GM23248 (cell line): ENCODE measurements around the gene MYO1H. TPM values are rescaled to one million over a fixed set of nuclear protein-coding genes. Genes with fewer than 3 reads are reported as not detected.
A peak's percentile ranks its signal among the peaks of the same experiment; 100 is the strongest.

Experiments
- DNase-seq: peaks from one replicate; pipeline ENCODE4 v3.0.0-alpha.2; 2015
- H2AFZ ChIP-seq: fragments of 200-600 bp; sonication (generic); 2 replicates; pipeline ENCODE4 v1.6.1; 2016; ENCODE audit warnings: antibody characterized with exemption
- H3F3A ChIP-seq: fragments of 200-600 bp; sonication (generic); 2 replicates; pipeline ENCODE4 v1.6.1; 2016; ENCODE audit warnings: mild to moderate bottlenecking, antibody characterized with exemption, mixed run types; ENCODE audit not compliant: insufficient read depth
- H3K27ac ChIP-seq: fragments of 200-600 bp; sonication (generic); 2 replicates; pipeline ENCODE4 v1.5.1; 2016; ENCODE audit warnings: mild to moderate bottlenecking
- H3K27me3 ChIP-seq: fragments of 200-600 bp; sonication (generic); replicated peaks from 2 replicates; pipeline ENCODE4 v1.6.1; 2016; ENCODE audit warnings: mild to moderate bottlenecking; ENCODE audit not compliant: insufficient read depth
- H3K36me3 ChIP-seq: fragments of 200-600 bp; sonication (generic); 2 replicates; pipeline ENCODE4 v1.6.1; 2016; ENCODE audit warnings: low read depth, mild to moderate bottlenecking
- H3K4me1 ChIP-seq: fragments of 200-600 bp; sonication (generic); 2 replicates; pipeline ENCODE4 v1.6.1; 2016; ENCODE audit warnings: mild to moderate bottlenecking; ENCODE audit not compliant: insufficient read depth
- H3K4me2 ChIP-seq: fragments of 200-600 bp; sonication (generic); one replicate; pipeline ENCODE4 v1.6.1; 2016; ENCODE audit warnings: mild to moderate bottlenecking; ENCODE audit not compliant: unreplicated experiment
- H3K4me3 ChIP-seq: fragments of 200-600 bp; sonication (generic); 2 replicates; pipeline ENCODE4 v1.5.1; 2016; ENCODE audit warnings: mild to moderate bottlenecking
- H3K79me2 ChIP-seq: fragments of 200-600 bp; sonication (generic); 2 replicates; pipeline ENCODE4 v1.6.1; 2016; ENCODE audit warnings: mild to moderate bottlenecking; ENCODE audit not compliant: insufficient read depth
- H3K9ac ChIP-seq: fragments of 200-600 bp; sonication (generic); 2 replicates; pipeline ENCODE4 v1.6.1; 2016; ENCODE audit warnings: mild to moderate bottlenecking
- H3K9me2 ChIP-seq: fragments of 200-600 bp; sonication (generic); 2 replicates; pipeline ENCODE4 v1.6.1; 2016; ENCODE audit warnings: mixed run types, mild to moderate bottlenecking, moderate library complexity; ENCODE audit not compliant: insufficient read depth
- H3K9me3 ChIP-seq: fragments of 200-600 bp; sonication (generic); one replicate; pipeline ENCODE4 v1.6.1; 2017; ENCODE audit warnings: low read depth
- H4K20me1 ChIP-seq: fragments of 200-600 bp; sonication (generic); 2 replicates; pipeline ENCODE4 v1.6.0; 2016; ENCODE audit not compliant: insufficient read depth
- EZH2 ChIP-seq: fragments of 200-600 bp; sonication (generic); IDR thresholded peaks from 2 replicates; pipeline ENCODE4 v1.6.1; 2018; ENCODE audit warnings: antibody characterized with exemption, mild to moderate bottlenecking; ENCODE audit not compliant: insufficient read depth, poor library complexity, severe bottlenecking
- EZH2phosphoT487 ChIP-seq: fragments of 200-600 bp; sonication (generic); IDR thresholded peaks from 2 replicates; pipeline ENCODE4 v1.6.1; 2018; ENCODE audit warnings: antibody characterized with exemption, moderate library complexity, mild to moderate bottlenecking, low read depth; ENCODE audit not compliant: insufficient read depth
- WGBS, 2 experiments: methylation state at CpG; one replicate each; pipeline ENCODE4 v1.1.6; 2015 to 2017; ENCODE audit warnings: low lambda C conversion rate in 2 of 2, low coverage in 1 of 2; ENCODE audit errors: missing lambda C conversion rate in 2 of 2; 5-methylcytosine and 5-hydroxymethylcytosine counted together
- in situ Hi-C: fragments of 300-500 bp; cut with MboI; formaldehyde crosslinking; loops from 2 replicates; pipeline ENCODE4 v1.15.0; 2020
- polyA plus RNA-seq: library from polyadenylated mRNA; unstranded; fragments of >200 nt; fragmentation: Nextera tagmentation; extraction: Ambion mirVana; gene quantifications from 2 replicates; pipeline ENCODE4 v1.2.1, GENCODE V29; 2016
- total RNA-seq: library from RNA; depleted of rRNA; stranded (reverse); fragments of >200 nt; shearing (Covaris generic); gene quantifications from 2 replicates; pipeline ENCODE4 v1.2.3, GENCODE V29; 2014

Gene MYO1H
- total and polyA plus RNA-seq, 2 experiments from 2014 or later: not detected

DNA sequence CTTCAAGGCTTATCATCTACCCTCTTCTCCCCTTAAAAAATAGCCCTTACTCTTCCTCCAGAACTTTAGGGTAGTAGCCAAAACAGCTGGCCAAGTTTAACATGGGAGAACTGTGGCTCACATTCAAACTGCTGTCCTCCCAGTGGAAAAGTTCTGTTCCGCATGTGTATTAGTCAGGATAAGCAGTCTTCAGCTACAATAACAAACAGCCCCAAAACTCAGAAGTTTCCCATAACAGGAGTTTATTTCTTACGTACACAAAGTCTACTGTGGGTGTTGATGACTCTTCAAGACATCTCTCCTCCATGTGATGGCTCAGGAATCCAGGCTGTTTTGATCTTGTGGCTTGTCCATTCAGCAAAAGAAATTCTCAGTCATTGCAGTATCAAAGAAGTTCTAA, 35.5 kb downstream of the MYO1H start:
- no peaks in the 10 kb centered on the region for H3K9me3 ChIP-seq
- H3K4me2 ChIP-seq: no peak overlapping the region
- no peak overlapping the region for H3K27ac ChIP-seq
- no peaks in the 10 kb centered on the region for H3K79me2 ChIP-seq
- in situ Hi-C loops: loop anchor here (10.0 kb wide), 2 partner anchors 118 to 268 kb away; partner anchors contain the start of gene ACACB
- 0 out of 2 replicates have a peak, but pooled peaks cover 12% of the 10 kb centered on the region for H3K27me3 ChIP-seq
- 70 to 80% methylated on average over 2 of the region's 2 CpGs for WGBS, 2 experiments
- H3K9me2 ChIP-seq: no peaks in the 10 kb centered on the region
- H3K4me1 ChIP-seq: no peaks in the 10 kb centered on the region
- H3K9ac ChIP-seq: no peak overlapping the region
- H3K4me3 ChIP-seq: no peak overlapping the region
- no peaks in the 10 kb centered on the region for H3K36me3 ChIP-seq
- no peak for TF ChIP-seq EZH2phosphoT487
- no peak for TF ChIP-seq EZH2
- no peaks in the 10 kb centered on the region for H4K20me1 ChIP-seq
- H3F3A ChIP-seq: no peaks in the 10 kb centered on the region
- no peak for DNase-seq
- no peak overlapping the region for H2AFZ ChIP-seq

DNA sequence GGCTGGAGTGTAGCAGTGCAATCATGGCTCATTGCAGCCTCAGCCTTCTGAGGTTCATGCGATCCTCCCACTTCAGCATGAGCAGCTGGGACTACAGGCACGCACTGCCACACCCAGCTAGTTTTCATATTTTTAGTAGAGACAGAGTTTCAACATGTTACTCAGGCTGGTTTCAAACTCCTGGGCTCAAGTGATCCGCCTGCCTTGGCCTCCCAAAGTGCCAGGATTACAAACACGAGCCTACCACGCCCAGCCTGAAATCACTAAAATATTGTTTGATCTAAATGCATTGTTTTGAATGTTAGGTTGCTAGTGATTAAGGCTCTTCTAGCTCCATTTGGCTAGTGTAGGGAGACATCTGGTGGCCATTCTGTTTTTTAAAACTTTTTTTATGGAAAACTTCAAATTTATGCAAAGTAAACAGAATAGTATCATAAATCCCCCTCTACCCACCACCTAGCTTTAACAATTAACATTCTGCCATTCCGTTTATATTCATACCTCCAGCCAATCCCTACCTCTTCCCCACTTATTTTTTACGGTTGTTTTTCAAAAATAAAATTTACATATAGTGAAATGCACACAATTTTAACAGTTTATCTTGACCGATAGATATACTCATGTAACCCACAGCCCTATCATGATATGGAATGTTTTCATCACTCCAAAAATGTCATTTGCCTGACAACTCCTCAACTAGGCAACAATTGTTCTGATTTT, 37.8 kb downstream of the MYO1H start:
- Histone ChIP-seq H3K27me3 (0 out of 2 replicates have a peak, but pooled peaks cover 4% of the 10 kb centered on the region), H3K4me3 (peak overlapping the region; percentile 59), H3K79me2 (no peaks in the 10 kb centered on the region), H3K4me1 (no peaks in the 10 kb centered on the region), H4K20me1 (no peaks in the 10 kb centered on the region), H3K9me3 (no peaks in the 10 kb centered on the region), H3K27ac (peak overlapping the region; percentile 43), H3K9me2 (no peaks in the 10 kb centered on the region), H3K36me3 (no peaks in the 10 kb centered on the region), H3K4me2 (peak overlapping the region; percentile 84), H3K9ac (peak overlapping the region; percentile 61), H2AFZ (peak overlapping the region; percentile 77), H3F3A (no peaks in the 10 kb centered on the region)
- DNase-seq: peak; percentile 85
- 6 to 9% methylated on average over 8 of the region's 8 CpGs for WGBS, 2 experiments
- TF ChIP-seq EZH2phosphoT487: no peak
- no peak for TF ChIP-seq EZH2
- in situ Hi-C loops: loop anchor here (10.0 kb wide), 2 partner anchors 121 to 271 kb away; partner anchors contain the start of gene ACACB

DNA sequence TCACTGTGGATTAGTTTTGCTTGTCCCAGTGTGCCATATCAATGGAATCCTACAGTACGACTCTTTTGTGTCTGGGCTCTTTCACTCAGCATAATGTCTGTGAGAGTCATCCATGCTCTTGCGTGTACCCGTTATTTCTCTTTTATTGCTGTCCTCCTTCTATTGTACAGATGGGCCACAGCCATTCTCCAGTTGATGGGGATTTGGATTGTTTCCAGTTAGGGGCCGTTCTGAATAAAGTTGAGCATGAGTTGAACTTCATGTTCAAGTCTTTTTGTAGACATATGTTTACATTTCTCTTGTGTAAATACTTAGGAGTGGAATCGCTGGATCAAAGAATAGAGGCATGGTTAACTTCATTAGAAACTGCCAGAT, 38.3 kb downstream of the MYO1H start:
- Histone ChIP-seq H3K9me2 (no peaks in the 10 kb centered on the region), H3K4me3 (no peak overlapping the region), H2AFZ (peak overlapping the region; percentile 77; the same call in 1 of the 2 replicates), H4K20me1 (no peaks in the 10 kb centered on the region), H3K36me3 (no peaks in the 10 kb centered on the region), H3K9me3 (no peaks in the 10 kb centered on the region), H3K4me1 (no peaks in the 10 kb centered on the region), H3K27me3 (0 out of 2 replicates have a peak, but pooled peaks cover 4% of the 10 kb centered on the region), H3F3A (no peaks in the 10 kb centered on the region), H3K9ac (no peak overlapping the region), H3K79me2 (no peaks in the 10 kb centered on the region), H3K4me2 (no peak overlapping the region), H3K27ac (no peak overlapping the region)
- no peak for TF ChIP-seq EZH2
- no peak for TF ChIP-seq EZH2phosphoT487
- no peak for DNase-seq
- in situ Hi-C loops: loop anchor here (10.0 kb wide), 2 partner anchors 121 to 271 kb away; partner anchors contain the start of gene ACACB
- 3 to 5% methylated on average over 5 of the region's 5 CpGs for WGBS, 2 experiments

DNA sequence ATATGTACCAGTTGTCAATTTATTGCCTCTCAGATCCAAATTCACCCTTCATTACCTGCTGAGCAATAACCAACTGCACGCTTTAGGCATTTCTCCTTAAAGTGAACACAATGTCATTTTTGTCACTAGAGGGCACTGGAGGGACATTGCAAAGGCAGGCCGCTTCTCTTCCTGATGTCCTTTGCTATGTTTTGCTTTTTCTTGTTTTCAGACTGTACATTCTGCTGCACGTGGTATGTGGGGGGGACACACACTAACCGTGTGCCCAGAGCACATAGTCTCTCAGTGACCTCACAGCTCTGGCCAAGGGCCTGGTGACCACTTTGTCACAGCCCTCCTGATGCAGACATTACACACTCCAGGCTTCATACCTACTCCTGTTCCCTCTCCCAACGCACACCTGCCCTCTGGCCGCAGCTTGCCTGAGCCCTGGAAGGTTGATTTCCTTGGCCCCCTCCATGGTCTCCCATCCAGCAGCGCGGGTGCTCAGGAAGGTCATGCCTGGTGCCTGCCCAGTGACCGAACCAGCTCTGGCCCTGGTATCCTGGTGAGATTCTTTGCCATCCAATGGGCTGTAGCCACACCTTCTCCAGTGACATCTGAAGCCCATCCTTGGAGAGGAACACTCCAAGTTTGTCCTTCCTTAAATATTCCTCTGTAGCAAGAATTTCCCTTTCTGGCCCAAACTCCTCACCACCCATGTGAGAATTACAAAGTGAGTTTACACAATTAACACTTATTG, 39.9 kb downstream of the MYO1H start:
- H3K9ac ChIP-seq: no peak overlapping the region
- DNase-seq: peak; percentile 57
- 39 to 41% methylated on average over 9 of the region's 9 CpGs for WGBS, 2 experiments
- no peaks in the 10 kb centered on the region for H3F3A ChIP-seq
- H3K27me3 ChIP-seq: 0 out of 2 replicates have a peak, but pooled peaks cover 4% of the 10 kb centered on the region
- H3K4me1 ChIP-seq: no peaks in the 10 kb centered on the region
- H3K27ac ChIP-seq: no peak overlapping the region
- H3K4me3 ChIP-seq: no peak overlapping the region
- no peaks in the 10 kb centered on the region for H3K36me3 ChIP-seq
- TF ChIP-seq EZH2phosphoT487 (no peak), EZH2 (no peak)
- in situ Hi-C loops: loop anchor here (10.0 kb wide), 2 partner anchors 123 to 273 kb away; partner anchors contain the start of gene ACACB
- H3K9me2 ChIP-seq: no peaks in the 10 kb centered on the region
- H4K20me1 ChIP-seq: no peaks in the 10 kb centered on the region
- H3K4me2 ChIP-seq: no peak overlapping the region
- no peaks in the 10 kb centered on the region for H3K9me3 ChIP-seq
- H3K79me2 ChIP-seq: no peaks in the 10 kb centered on the region
- no peak overlapping the region for H2AFZ ChIP-seq
